GM19023 (cell line): ENCODE data around the gene FAHD2A.
"Not testable (repeated sequence)": the region's sequence is repeated elsewhere in the genome, so short reads cannot be mapped to it uniquely, and the experiment has no call there.

Source experiments
- ATAC-seq: cut with Tn5 transposase; IDR thresholded peaks from one replicate; pipeline ENCODE4 v1.9.1; 2021; ENCODE audit warnings: mild to moderate bottlenecking, moderate library complexity; ENCODE audit not compliant: unreplicated experiment

FAHD2A gene

GRCh38 chr2:95402370-95403203 is at the start of gene FAHD2A:
FAHD2A (plus strand) TSS chr2:95402708; CDS start chr2:95405559, 2,851 bp downstream.
- peak; percentile 96 for ATAC-seq

GRCh38 chr2:95353055-95353575 is 49.4 kb upstream of the FAHD2A start:
- ATAC-seq: no peak

GRCh38 chr2:95353613-95354468 is 48.7 kb upstream of the FAHD2A start:
- ATAC-seq: no peak

- no peak for ATAC-seq
These were observed 48.0 kb upstream of the FAHD2A start for GRCh38 chr2:95354469-95354901.

GRCh38 chr2:95354925-95355324 is 47.6 kb upstream of the FAHD2A start:
- no peak for ATAC-seq

- ATAC-seq: not testable (repeated sequence)
These were observed 47.0 kb upstream of the FAHD2A start for GRCh38 chr2:95355486-95355885.

GRCh38 chr2:95356821-95357700 is 45.4 kb upstream of the FAHD2A start:
- ATAC-seq: no peak

GRCh38 chr2:95357717-95358280 is 44.7 kb upstream of the FAHD2A start:
- ATAC-seq: no peak

- no peak for ATAC-seq
These were observed 43.5 kb upstream of the FAHD2A start for GRCh38 chr2:95359031-95359430.

- no peak for ATAC-seq
These were observed 43.0 kb upstream of the FAHD2A start for GRCh38 chr2:95359501-95359930.

- no peak for ATAC-seq
These were observed 41.1 kb upstream of the FAHD2A start for GRCh38 chr2:95361216-95361980.

GRCh38 chr2:95362486-95362885 is 40.0 kb upstream of the FAHD2A start:
- ATAC-seq: no peak

GRCh38 chr2:95366514-95366913 is 36.0 kb upstream of the FAHD2A start:
- ATAC-seq: no peak

GRCh38 chr2:95372216-95372829 is 30.2 kb upstream of the FAHD2A start:
- ATAC-seq: no peak

- no peak for ATAC-seq
These were observed 29.7 kb upstream of the FAHD2A start for GRCh38 chr2:95372845-95373244.

- no peak for ATAC-seq
These were observed 28.5 kb upstream of the FAHD2A start for GRCh38 chr2:95374029-95374428.

- no peak for ATAC-seq
These were observed 28.0 kb upstream of the FAHD2A start for GRCh38 chr2:95374451-95374920.

- ATAC-seq: no peak
These were observed 27.5 kb upstream of the FAHD2A start for GRCh38 chr2:95374921-95375471.
